ENCODE measurements around the gene RNF6.

The RNF6 gene

DNA sequence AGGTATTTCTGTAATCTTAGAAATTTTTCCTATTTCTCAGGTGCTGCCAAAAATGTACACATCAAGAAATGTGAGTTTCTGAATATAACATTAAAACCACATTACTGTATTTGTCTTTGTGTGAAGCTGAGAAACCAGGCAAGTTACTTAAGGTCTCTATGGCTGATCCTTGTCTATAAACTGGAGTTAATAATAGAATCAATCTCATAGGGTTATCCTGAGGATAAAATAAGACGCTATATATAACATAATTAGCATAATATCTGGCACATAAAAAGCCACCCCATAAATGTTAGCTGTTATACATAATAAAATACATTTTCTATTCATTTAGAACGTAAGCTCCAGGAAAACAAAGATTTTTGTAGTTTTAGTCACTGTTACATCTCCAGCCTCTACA is 6.1 kb downstream of the RNF6 start:
- no peak for ATAC-seq
- TF ChIP-seq ISL1 (CRISPR knock-in tag; IDR thresholded peaks at IDR 0.05): no peak
- no peak for TF ChIP-seq ESRRG (CRISPR knock-in tag; IDR thresholded peaks at IDR 0.05)
- TF ChIP-seq ZNF8 (CRISPR knock-in tag; IDR thresholded peaks at IDR 0.05): no peak
- TF ChIP-seq, protein P1, sequence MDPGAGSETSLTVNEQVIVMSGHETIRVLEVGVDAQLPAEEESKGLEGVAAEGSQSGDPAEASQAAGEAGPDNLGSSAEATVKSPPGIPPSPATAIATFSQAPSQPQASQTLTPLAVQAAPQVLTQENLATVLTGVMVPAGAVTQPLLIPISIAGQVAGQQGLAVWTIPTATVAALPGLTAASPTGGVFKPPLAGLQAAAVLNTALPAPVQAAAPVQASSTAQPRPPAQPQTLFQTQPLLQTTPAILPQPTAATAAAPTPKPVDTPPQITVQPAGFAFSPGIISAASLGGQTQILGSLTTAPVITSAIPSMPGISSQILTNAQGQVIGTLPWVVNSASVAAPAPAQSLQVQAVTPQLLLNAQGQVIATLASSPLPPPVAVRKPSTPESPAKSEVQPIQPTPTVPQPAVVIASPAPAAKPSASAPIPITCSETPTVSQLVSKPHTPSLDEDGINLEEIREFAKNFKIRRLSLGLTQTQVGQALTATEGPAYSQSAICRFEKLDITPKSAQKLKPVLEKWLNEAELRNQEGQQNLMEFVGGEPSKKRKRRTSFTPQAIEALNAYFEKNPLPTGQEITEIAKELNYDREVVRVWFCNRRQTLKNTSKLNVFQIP (CRISPR knock-in tag; IDR thresholded peaks at IDR 0.05; ENCODE audit: borderline replicate concordance, low read depth): no peak
- TF ChIP-seq RARB (CRISPR knock-in tag; IDR thresholded peaks at IDR 0.05): no peak
- no peak for TF ChIP-seq BACH2 (CRISPR knock-in tag; IDR thresholded peaks at IDR 0.05; ENCODE audit: borderline replicate concordance)
- no peak for TF ChIP-seq ZFP30 (CRISPR knock-in tag; IDR thresholded peaks at IDR 0.05)
- TF ChIP-seq OSR1 (CRISPR knock-in tag; IDR thresholded peaks at IDR 0.05): no peak
- TF ChIP-seq ZC3H10 (CRISPR knock-in tag; IDR thresholded peaks at IDR 0.05): no peak
- TF ChIP-seq, protein P2, sequence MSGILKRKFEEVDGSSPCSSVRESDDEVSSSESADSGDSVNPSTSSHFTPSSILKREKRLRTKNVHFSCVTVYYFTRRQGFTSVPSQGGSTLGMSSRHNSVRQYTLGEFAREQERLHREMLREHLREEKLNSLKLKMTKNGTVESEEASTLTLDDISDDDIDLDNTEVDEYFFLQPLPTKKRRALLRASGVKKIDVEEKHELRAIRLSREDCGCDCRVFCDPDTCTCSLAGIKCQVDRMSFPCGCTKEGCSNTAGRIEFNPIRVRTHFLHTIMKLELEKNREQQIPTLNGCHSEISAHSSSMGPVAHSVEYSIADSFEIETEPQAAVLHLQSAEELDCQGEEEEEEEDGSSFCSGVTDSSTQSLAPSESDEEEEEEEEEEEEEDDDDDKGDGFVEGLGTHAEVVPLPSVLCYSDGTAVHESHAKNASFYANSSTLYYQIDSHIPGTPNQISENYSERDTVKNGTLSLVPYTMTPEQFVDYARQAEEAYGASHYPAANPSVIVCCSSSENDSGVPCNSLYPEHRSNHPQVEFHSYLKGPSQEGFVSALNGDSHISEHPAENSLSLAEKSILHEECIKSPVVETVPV (CRISPR knock-in tag; IDR thresholded peaks at IDR 0.05): no peak
- TF ChIP-seq, protein P3, sequence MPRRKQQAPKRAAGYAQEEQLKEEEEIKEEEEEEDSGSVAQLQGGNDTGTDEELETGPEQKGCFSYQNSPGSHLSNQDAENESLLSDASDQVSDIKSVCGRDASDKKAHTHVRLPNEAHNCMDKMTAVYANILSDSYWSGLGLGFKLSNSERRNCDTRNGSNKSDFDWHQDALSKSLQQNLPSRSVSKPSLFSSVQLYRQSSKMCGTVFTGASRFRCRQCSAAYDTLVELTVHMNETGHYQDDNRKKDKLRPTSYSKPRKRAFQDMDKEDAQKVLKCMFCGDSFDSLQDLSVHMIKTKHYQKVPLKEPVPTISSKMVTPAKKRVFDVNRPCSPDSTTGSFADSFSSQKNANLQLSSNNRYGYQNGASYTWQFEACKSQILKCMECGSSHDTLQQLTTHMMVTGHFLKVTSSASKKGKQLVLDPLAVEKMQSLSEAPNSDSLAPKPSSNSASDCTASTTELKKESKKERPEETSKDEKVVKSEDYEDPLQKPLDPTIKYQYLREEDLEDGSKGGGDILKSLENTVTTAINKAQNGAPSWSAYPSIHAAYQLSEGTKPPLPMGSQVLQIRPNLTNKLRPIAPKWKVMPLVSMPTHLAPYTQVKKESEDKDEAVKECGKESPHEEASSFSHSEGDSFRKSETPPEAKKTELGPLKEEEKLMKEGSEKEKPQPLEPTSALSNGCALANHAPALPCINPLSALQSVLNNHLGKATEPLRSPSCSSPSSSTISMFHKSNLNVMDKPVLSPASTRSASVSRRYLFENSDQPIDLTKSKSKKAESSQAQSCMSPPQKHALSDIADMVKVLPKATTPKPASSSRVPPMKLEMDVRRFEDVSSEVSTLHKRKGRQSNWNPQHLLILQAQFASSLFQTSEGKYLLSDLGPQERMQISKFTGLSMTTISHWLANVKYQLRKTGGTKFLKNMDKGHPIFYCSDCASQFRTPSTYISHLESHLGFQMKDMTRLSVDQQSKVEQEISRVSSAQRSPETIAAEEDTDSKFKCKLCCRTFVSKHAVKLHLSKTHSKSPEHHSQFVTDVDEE (CRISPR knock-in tag; IDR thresholded peaks at IDR 0.05): no peak
- no peak for TF ChIP-seq ZFP3 (CRISPR knock-in tag; IDR thresholded peaks at IDR 0.05)
- TF ChIP-seq PPARA (CRISPR knock-in tag; IDR thresholded peaks at IDR 0.05; ENCODE audit: borderline replicate concordance): no peak
- no peak for TF ChIP-seq ZNF565 (CRISPR knock-in tag; conservative IDR thresholded peaks at IDR 0.05; ENCODE audit: low read depth)
- no peak for TF ChIP-seq TCF4 (CRISPR knock-in tag; IDR thresholded peaks at IDR 0.05; ENCODE audit: borderline replicate concordance)

DNA sequence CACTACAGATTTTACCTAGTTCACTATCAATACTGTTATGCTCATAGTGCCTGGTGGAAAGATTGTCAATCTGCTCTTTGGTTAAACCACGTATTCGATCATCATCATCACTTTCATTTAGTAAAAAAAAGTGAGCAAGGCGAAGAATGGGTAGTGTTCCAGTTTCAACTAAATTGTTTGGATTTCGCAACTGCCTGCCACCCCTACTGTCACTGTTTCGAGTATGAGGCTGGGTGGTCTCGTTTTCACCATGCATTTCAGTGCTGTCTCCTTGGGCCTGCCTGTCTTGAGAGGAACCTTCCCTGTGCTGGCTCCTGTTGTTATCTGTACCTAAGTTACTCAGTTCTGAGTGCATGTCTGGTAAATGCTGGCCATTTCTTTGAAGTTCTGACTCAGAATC is 8.1 kb downstream of the RNF6 start:
- no peak for ATAC-seq
- TF ChIP-seq, protein P1 (CRISPR knock-in tag; IDR thresholded peaks at IDR 0.05; ENCODE audit: borderline replicate concordance, low read depth): no peak
- TF ChIP-seq PPARA (CRISPR knock-in tag; IDR thresholded peaks at IDR 0.05; ENCODE audit: borderline replicate concordance) (no peak), ESRRG (CRISPR knock-in tag; IDR thresholded peaks at IDR 0.05) (no peak), ISL1 (CRISPR knock-in tag; IDR thresholded peaks at IDR 0.05) (no peak), OSR1 (CRISPR knock-in tag; IDR thresholded peaks at IDR 0.05) (no peak), ZNF8 (CRISPR knock-in tag; IDR thresholded peaks at IDR 0.05) (no peak), RARB (CRISPR knock-in tag; IDR thresholded peaks at IDR 0.05) (no peak), CSDC2 (CRISPR knock-in tag; IDR thresholded peaks at IDR 0.05) (no peak), GLIS3 (CRISPR knock-in tag; IDR thresholded peaks at IDR 0.05) (no peak), ZC3H10 (CRISPR knock-in tag; IDR thresholded peaks at IDR 0.05) (no peak), BACH2 (CRISPR knock-in tag; IDR thresholded peaks at IDR 0.05; ENCODE audit: borderline replicate concordance) (no peak)
- TF ChIP-seq, protein P2 (CRISPR knock-in tag; IDR thresholded peaks at IDR 0.05): no peak
- TF ChIP-seq, protein P3 (CRISPR knock-in tag; IDR thresholded peaks at IDR 0.05): no peak

All from SK-N-SH treated with all-trans-retinoic acid at 6 μM for 48 hours (cell line).